HK-2 (cell line): ENCODE results near the gene CNPY1.

Experiments
- DNase-seq: peaks from one replicate; pipeline ENCODE4 v3.0.0-alpha.2; 2018; ENCODE audit not compliant: unreplicated experiment

The CNPY1 gene

DNA sequence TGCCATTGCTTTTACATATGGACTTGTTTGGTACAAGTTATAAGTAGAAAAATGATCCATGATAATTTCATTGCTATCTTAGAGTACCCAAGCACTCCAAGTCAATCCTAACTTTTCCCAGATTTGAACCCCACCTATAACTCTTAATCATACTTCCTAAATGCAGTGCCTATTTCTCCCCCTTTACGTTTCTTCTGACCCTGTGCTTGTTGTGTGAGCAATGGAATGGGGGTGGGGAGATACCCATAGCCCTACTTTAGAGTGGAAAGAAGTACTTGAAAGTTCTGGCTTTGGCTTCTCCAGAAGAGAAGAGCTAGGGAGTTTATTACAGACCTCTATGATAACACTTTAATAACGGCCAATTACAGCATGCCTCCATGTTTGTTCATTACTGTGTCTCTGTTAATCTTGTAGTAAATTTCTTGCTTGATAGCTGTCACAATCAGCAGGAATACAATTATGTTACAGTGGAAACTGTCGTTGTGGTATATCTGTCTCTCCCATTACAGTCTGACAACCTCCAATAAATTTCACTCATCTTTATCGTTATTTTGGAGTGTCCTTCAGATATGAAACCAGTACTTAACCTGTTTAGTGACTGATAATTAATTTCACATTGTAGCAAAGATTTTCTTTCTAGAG, 34.0 kb downstream of the CNPY1 start:
- no peak for DNase-seq

- DNase-seq = no peak
Measured at GRCh38 chr7:155511702-155511996, 34.7 kb downstream of the CNPY1 start.

- no peak for DNase-seq
Measured at GRCh38 chr7:155510975-155511701, 35.2 kb downstream of the CNPY1 start.

- no peak for DNase-seq
Measured at GRCh38 chr7:155509725-155510551, 36.4 kb downstream of the CNPY1 start.

DNA sequence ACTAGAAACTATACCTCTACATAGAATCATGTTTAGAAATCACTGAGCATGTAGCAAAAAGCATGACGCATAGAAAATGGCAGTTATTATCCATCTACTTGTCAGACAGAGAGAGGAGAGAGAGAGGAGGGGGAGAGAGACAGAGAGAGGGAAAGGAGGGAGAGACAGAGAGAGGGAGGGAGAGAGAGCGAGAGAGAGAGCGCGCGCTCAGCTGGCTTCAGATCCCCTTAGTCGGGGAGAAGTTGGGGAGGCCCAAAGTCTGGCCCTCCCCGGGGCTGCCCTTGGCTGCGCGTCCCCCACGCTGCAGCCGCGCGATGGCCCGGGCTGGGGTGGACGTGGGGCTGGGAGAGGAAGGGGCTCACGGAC, 37.0 kb downstream of the CNPY1 start:
- no peak for DNase-seq

DNA sequence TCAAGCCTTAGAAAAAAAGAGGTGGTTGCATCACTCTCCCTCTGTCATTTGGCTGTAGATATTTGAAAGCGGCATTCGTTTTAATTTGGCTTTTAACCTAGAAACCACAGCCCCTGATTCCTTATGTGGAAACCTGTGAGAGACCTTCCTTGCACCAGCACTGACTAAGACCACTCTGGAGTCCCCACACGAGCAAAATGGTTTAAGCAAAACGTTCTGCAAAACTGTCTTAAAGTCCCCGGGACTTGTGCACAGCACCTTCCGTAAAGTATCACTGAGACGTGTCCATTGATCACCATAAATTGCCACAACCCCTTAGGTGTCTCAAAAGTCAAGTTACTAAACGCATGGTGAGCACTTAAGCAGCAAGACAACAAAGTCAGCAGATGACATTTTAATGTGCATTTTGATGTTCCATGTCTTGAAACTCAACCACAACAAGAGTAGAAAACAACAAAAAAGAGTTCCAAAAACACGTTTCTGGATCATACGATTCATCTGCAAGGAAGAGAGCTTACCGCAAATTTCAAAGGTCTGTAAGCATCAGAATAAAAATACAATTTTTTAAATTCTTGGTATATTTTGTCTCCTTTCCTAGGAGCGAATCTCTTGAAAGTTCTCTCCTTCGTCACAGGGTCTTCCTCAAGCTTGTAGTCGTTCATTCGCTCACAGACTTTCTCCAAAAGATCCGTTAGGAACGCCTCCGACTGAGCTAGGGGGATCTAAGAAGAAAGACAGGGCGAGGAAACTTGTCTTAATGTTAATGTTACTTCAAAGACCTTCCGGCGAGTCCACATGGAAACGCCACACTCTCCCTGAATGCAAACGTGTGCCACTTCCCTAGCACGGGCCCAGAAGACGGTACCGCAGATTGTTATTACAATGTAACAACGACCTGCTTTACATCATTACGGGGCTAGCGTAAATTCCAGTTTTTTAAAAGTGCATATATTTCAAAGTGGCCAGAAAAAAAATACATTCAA, 37.7 kb downstream of the CNPY1 start:
- DNase-seq = no peak

DNA sequence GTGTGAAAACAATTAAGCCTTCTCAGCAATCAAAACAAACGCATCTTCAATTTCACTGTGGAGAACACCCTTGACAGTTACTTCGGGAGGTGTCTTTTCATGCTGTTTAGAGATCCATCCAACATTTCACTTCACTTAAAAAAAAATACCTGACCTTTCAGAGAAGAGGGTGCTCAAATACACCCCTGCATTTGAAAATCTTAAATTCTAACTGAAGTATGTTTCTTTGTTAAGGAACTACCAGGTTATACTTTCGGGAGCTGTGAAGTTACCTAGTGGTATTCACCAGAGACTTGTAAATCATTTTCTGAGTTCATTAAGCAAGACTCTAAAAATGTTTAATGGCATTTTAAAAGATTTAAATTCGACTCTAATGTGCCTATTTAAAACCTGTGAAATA, 38.8 kb downstream of the CNPY1 start:
- no peak for DNase-seq

GRCh38 chr7:155506854-155507337, 39.5 kb downstream of the CNPY1 start:
- DNase-seq = no peak

DNA sequence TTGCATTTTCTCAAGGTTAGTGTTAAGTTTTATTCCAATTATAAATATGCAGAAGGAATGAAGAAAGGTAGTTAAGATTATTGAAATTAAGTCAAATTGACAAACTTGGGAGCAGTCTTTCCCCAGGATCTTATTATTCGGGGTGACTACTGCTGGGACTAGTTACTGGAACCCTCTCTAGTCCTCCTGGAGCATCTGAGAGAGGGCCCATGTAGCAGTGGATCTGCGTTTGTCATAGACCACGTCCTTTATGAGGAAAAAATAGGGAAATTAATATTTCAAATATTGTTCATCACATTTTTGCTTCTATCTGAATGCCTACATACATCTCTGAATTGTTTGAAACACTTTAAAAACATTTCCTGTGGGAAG, 41.0 kb downstream of the CNPY1 start:
- DNase-seq = no peak

GRCh38 chr7:155497149-155497901, 49.0 kb downstream of the CNPY1 start:
- DNase-seq = no peak

DNA sequence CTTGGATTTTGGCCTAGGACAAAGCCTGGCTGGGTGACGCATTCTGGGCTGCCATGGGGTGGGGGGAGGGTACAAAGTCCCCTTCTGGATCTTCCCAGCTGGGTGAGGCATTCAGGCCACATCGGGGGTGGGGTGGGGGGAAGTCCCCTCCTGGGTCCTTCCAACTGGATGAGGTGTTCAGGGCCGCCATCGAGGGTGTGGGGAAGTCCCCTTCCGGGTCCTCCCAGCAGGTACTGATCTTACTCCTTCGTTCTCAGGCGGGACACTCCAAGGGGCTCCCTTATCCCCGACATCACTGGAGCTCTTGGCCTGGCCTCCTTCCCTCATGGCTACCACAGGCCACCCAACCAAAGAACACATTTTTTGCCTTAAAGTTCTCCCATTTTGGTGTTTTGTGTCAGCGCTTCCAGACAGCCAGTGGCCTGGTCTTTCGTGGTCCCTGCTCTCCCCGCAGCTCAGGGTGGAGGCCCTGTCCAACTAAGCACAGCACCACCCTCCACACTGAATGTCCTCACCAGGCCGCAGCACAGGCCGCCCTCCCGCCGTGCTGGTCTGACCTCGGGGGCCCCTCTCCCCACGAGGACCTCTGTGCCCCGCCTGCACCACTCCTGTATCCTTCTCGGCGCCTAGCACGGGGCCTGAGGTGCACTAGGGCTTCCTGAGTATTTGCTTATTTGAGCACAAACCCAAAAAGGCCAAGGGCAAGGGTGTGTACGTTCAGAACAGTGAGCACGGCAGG, 49.9 kb downstream of the CNPY1 start:
- no peak for DNase-seq

- DNase-seq = no peak
Measured at GRCh38 chr7:155495440-155496248, 50.7 kb downstream of the CNPY1 start.

- DNase-seq = no peak
Measured at GRCh38 chr7:155494551-155494950, 51.8 kb downstream of the CNPY1 start.

GRCh38 chr7:155493744-155494538, 52.4 kb downstream of the CNPY1 start:
- no peak for DNase-seq

DNA sequence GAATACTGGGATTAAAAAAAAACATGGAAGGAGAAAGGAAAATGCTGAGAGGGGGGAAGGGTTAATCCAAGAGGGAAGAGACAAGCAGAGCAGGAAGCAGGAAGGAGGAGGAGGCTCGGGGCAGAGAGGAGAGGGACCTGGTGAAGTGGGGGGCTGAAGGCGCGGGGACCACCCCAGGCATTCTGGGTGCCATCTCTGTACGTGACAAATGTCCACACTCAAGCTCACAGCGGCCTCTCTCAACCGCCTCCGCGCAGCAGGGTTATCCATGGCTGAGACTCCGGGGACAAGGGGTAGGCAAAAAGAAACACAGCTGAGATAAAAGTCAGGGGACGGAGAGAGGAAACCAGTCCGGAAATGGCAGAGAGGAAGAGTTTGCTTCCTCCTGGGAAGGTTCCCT, 54.5 kb downstream of the CNPY1 start:
- DNase-seq = no peak

DNA sequence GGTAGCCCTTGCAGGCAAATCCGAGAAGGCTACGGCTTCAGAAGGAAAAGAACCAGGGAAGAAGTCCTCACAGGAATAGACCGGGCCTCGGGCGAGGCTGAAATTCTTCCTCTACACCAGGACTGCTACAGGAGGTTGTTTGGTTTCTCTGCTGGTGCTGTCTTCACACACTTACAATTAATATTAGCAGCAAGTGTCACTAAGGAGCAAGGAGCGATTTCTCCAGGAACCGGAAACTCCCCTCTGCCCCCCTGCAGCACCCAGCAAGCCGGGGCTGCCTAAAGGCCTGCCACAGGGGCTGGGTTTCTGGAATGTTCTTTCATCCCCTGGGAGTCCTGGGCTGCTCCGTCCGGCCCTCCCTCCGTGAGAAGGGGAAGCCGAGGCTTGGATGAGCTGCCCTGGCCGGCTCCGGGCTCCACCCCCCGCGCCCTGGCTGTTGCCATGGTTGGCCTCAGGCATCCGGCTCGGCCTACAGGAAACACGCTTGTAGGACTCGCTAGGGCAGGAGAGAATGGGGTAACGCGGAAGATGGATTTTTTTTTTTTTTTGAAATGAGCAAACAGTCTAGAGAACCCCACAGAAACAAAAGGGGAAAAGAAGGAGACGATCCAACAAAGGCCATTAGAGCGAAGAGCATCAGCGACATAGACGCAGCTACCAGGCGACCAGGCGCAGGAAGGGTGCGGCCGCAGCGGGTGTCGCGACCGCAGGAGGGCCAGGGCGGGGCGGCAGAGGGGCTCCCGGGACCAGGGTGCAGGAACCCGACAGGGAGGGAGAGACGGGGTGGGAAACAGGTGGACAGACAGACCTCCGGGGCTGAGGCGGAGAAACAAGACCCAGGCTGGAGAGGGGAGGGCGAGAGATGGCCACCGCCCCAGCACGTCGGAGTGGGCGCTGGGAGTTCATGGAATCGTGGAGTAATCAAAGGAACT, 55.4 kb downstream of the CNPY1 start:
- DNase-seq = peak; percentile 63
